ENCODE results near the gene CCNK.

DNA sequence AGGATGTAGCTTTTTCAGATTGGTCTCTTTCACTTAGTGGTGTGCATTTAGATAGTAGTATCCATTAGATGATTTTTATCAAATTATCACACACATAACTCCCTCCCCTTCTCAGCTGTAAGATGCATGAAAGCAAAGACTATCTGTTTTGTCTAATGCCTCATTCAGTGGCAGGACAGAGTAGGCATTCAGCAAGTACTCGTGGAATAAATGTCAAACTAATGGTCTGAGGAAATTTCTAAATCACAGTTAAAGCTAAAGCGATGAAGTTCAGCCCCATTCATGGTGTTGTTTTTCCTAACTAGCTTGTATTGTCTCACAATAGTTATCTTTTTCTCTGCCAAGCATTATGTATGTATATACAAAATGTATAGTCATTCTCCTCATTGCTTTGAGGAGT lies 16.1 kb downstream of the CCNK start:
- TF ChIP-seq, protein P1, sequence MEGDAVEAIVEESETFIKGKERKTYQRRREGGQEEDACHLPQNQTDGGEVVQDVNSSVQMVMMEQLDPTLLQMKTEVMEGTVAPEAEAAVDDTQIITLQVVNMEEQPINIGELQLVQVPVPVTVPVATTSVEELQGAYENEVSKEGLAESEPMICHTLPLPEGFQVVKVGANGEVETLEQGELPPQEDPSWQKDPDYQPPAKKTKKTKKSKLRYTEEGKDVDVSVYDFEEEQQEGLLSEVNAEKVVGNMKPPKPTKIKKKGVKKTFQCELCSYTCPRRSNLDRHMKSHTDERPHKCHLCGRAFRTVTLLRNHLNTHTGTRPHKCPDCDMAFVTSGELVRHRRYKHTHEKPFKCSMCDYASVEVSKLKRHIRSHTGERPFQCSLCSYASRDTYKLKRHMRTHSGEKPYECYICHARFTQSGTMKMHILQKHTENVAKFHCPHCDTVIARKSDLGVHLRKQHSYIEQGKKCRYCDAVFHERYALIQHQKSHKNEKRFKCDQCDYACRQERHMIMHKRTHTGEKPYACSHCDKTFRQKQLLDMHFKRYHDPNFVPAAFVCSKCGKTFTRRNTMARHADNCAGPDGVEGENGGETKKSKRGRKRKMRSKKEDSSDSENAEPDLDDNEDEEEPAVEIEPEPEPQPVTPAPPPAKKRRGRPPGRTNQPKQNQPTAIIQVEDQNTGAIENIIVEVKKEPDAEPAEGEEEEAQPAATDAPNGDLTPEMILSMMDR (IDR thresholded peaks at IDR 0.05) = no peak
- no peak for TF ChIP-seq POLR2A (IDR thresholded peaks at IDR 0.05)
- TF ChIP-seq POLR2AphosphoS5 (IDR thresholded peaks at IDR 0.05) = no peak
